Measurements from ENCODE around the gene TRAK2.

DNA sequence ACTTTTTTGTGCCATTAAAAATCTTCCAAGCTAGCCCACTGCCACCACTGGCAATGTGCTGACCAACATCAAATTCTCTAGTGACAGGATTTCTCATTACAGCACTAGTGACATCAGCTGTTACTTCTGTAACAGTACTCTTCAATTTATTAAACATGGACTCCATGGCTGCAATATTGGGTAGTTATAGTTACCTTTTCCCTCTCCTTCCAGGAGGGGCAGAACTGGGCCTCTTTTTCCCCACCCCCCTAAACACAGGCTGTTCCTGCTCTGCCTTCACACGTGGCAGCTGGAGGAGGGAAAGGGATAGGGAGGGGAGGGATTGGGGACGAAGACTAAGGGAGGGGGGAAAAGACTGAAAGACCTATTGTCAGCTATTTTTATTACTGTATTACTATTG, 38.1 kb downstream of the TRAK2 start:
- no peak for TF ChIP-seq POLR2A (IDR thresholded peaks at IDR 0.05; ENCODE audit: low read length)
- TF ChIP-seq GATA1 (IDR thresholded peaks at IDR 0.05; ENCODE audit: low read depth, low read length) = no peak

Measured in erythroblast (primary cell).